Brain microvascular endothelial cell (primary cell): ENCODE results near the gene KRT2.

ENCODE experiments used
- DNase-seq: peaks from one replicate; pipeline ENCODE4 v3.0.0-alpha.2; 2020
- H3K27ac ChIP-seq: fragments of 250-450 bp; sonication (Bioruptor Pico); 2 replicates; pipeline ENCODE4 v1.5.1; 2020; ENCODE audit warnings: mild to moderate bottlenecking, moderate library complexity
- H3K27me3 ChIP-seq: fragments of 250-450 bp; sonication (Bioruptor Pico); replicated peaks from 2 replicates; pipeline ENCODE4 v1.5.1; 2020; ENCODE audit warnings: mild to moderate bottlenecking
- H3K36me3 ChIP-seq: fragments of 250-450 bp; sonication (Bioruptor Pico); replicated peaks from 2 replicates; pipeline ENCODE4 v1.5.1; 2020; ENCODE audit warnings: mild to moderate bottlenecking
- H3K4me3 ChIP-seq: 2 replicates; pipeline ENCODE4 v1.5.1; 2011; ENCODE audit warnings: low read depth, mild to moderate bottlenecking, control low read depth, low read length, moderate library complexity
- CTCF ChIP-seq: IDR thresholded peaks from 2 replicates; pipeline ENCODE4 v1.5.1; 2011; ENCODE audit warnings: low read depth, mild to moderate bottlenecking, moderate library complexity, low read length, control low read depth, inconsistent platforms; ENCODE audit errors: missing control alignments
- in situ Hi-C: cut with HindIII; loops from 2 replicates; pipeline ENCODE4 v1.10.0; 2017; ENCODE audit warnings: low sequenced_read_pairs, low pct_ligation_motif_present

The KRT2 gene

GRCh38 chr12:52684431-52684830 lies 32.4 kb upstream of the KRT2 start:
- Histone ChIP-seq H3K27ac (no peak overlapping the region), H3K36me3 (no peaks in the 10 kb centered on the region), H3K4me3 (no peak overlapping the region), H3K27me3 (peaks cover 3% of the 10 kb centered on the region)
- no peak for TF ChIP-seq CTCF
- in situ Hi-C loops, result no loop called here
- DNase-seq, result no peak

DNA sequence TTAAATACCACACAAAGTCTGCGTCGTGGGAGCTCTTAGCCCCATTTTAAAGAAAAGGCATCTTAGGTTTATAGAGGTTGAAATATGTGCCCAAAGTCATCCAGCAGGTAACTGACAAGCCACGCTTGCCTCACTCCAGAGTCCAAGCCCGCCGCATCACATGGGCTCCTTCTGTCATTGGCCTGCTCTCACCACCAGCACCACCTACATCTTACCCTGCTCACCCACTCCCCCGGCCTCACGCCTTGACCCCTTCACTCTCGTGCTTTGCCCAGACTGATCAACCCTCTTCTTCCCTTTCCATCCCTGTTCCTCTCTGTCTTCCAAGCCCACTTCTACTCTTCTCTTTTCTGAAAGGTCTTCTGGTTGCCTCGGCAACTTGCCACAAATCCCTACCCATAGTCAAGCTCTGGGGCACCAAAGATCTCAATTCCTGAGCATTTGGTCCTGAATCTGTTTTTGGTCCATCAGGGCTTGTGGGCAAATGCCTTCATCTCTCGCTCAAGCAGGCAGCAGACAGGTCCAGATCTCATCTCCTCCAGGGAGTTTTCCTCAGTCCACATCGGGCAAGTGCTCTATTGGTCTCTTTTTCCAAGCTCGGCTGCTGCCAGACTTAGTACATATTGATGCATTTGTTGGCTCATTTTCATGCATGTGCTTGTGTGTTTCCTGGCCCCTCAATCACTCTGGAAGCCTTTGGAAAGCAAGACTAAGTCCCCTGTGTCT lies 31.7 kb upstream of the KRT2 start:
- no peak for DNase-seq
- peaks cover 3% of the 10 kb centered on the region for H3K27me3 ChIP-seq
- in situ Hi-C loops, result no loop called here
- no peak overlapping the region for H3K4me3 ChIP-seq
- no peaks in the 10 kb centered on the region for H3K36me3 ChIP-seq
- no peak overlapping the region for H3K27ac ChIP-seq
- TF ChIP-seq CTCF, result no peak

DNA sequence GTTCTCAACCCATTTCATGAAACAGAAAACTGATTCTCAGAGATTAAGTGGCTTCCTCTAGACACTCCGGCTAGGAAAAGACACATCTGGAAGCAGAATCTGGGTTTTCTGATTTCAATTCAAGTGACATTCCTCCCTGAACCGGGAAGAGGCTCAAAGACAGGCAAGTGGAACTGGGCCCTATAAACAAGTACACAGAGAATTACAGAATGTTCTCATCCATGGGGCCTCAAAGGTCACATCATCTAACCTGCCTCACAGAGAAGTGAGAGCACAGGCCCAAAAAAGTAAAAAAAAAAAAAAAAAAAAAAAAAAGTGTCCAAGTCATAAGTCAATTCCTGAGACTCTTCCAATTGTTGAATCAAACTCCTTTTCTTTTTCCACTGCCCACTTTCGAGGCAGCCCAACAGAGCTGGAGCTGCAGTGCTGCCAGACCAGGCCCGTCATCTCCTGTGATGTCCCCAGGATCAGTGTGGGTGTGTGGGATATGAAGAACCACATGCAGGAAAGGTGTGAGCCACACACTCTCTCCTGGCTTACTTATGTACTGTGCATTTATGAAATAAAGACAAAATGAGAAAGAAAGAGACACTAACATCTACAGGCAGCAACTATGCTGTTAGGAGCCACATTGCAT lies 31.0 kb upstream of the KRT2 start:
- H3K4me3 ChIP-seq, result no peak overlapping the region
- no peak for DNase-seq
- H3K27me3 ChIP-seq, result peaks cover 3% of the 10 kb centered on the region
- no peak for TF ChIP-seq CTCF
- H3K36me3 ChIP-seq, result no peaks in the 10 kb centered on the region
- in situ Hi-C loops, result no loop called here
- H3K27ac ChIP-seq, result no peak overlapping the region

- TF ChIP-seq CTCF, result no peak
These were observed 30.3 kb upstream of the KRT2 start for GRCh38 chr12:52682381-52682660.

GRCh38 chr12:52681526-52682380 lies 29.7 kb upstream of the KRT2 start:
- Histone ChIP-seq H3K36me3 (no peaks in the 10 kb centered on the region), H3K27ac (no peak overlapping the region), H3K4me3 (no peak overlapping the region), H3K27me3 (no peaks in the 10 kb centered on the region)
- no peak for DNase-seq
- TF ChIP-seq CTCF, result no peak
- in situ Hi-C loops, result no loop called here

More at GRCh38 chr12:52682381-52682660, 30.3 kb upstream of the KRT2 start:
- Histone ChIP-seq H3K27me3 (no peaks in the 10 kb centered on the region), H3K36me3 (no peaks in the 10 kb centered on the region), H3K4me3 (no peak overlapping the region), H3K27ac (no peak overlapping the region)
- DNase-seq, result no peak
- in situ Hi-C loops, result no loop called here
